GM18873 (cell line): Measurements from ENCODE around the gene DBNDD2.

Source experiments
- ATAC-seq: cut with Tn5 transposase; IDR thresholded peaks from one replicate; pipeline ENCODE4 v1.9.1; 2021; ENCODE audit warnings: mild to moderate bottlenecking, moderate library complexity, moderate number of reproducible peaks; ENCODE audit not compliant: unreplicated experiment, low FRiP score

Gene DBNDD2, protein sequence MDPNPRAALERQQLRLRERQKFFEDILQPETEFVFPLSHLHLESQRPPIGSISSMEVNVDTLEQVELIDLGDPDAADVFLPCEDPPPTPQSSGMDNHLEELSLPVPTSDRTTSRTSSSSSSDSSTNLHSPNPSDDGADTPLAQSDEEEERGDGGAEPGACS

GRCh38 chr20:45407783-45408645, at the start of gene DBNDD2:
Gene DBNDD2 (plus strand): TSS chr20:45408289. CDS start chr20:45408468, 179 bp downstream.
- ATAC-seq, result no peak

GRCh38 chr20:45359069-45359405, 49.1 kb upstream of the DBNDD2 start:
- ATAC-seq, result no peak

- no peak for ATAC-seq
Measured at GRCh38 chr20:45359406-45360148, 48.5 kb upstream of the DBNDD2 start.

GRCh38 chr20:45361793-45362192, 46.3 kb upstream of the DBNDD2 start:
- ATAC-seq, result no peak

- peak; percentile 70 for ATAC-seq
Measured at GRCh38 chr20:45362804-45363610, 45.1 kb upstream of the DBNDD2 start, which contains the start of gene SYS1. Gene SYS1 (plus strand): TSS chr20:45363156. CDS start chr20:45363532, 376 bp downstream.

DNA sequence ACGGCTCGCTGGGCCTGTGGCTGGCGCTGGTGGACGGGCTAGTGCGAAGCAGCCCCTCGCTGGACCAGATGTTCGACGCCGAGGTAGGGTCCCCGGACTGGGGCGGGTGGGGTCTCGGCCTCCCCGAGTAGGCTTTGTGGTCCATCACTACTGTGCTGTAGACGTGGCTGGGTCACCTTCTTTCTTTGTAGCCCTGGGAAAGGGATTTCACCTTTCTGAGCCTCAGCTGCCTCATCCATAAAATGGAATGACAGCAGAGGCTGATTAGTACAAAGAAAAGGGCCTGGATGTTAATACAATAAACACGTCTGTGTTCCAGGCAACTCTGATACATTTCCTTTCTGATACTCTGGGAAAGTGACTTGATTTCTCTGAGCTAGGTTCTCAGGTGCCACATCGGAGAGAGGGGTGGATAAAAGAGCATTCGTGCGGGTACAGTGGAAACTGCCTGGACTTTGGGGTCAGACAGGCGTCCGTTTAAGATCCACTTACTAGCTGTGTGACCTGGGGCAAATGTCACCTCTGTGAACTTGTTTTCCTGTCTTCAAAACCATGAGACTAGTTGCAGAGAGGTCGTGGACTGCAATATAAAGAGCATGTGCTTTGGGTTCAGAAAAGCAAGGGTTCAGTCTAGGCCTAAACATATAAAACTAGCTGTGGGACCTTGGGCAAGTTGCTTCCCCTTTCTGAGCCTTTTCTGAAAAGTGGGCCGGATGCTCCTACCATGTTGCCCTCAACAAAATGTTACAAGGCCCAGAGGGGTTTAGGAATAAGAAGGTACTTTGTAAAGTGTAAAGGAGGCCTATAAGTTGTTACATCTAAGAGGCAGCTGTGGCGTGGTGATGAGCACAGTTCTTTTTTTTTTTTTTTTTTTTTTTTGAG, 44.2 kb upstream of the DBNDD2 start:
- no peak for ATAC-seq

DNA sequence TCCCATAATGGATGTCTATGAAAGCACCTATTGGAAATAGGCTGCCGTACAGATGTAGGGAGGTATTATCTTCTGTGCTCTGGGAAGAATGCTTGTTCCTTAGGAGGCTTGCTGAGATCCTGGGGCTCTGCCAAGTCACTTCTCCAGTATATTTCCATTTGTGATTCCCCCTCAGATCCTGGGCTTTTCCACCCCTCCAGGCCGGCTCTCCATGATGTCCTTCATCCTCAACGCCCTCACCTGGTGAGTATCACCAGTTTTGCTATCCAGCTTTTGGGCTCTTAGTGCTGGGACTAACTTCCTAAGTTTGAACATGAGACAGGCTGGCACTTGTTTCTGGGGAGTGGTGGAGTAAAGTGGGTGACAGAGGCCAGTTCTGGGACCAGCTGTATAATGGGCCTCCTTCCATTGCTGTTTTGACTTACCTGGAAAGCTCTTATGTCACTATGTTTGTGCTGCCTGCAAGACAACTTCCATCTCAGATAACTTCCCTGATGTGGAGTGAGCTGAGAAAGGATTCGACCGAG, 42.6 kb upstream of the DBNDD2 start:
- no peak for ATAC-seq

DNA sequence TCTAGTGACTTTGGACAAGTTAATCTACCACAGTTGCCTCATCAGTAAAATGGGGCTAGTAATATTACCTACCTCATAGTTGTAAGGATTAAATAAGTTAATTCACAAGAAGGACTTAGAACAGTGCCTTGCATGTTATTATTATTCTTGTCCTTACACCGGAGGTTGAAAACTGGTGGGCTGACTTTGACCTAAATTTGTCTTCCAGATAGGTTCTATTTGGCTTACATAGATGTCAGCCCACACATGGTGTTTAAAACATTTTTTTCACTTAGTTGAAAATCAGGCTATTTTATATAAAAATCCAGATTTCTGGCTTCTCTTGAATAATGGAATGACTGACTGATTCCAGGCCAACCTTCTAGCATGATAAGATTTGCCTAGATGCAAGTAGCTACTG, 41.9 kb upstream of the DBNDD2 start:
- ATAC-seq, result no peak

- no peak for ATAC-seq
Measured at GRCh38 chr20:45366631-45367030, 41.5 kb upstream of the DBNDD2 start.

GRCh38 chr20:45367126-45367525, 41.0 kb upstream of the DBNDD2 start:
- ATAC-seq, result no peak

GRCh38 chr20:45368221-45368980, 39.7 kb upstream of the DBNDD2 start:
- ATAC-seq, result peak; percentile 83

- ATAC-seq, result no peak
Measured at GRCh38 chr20:45370571-45371160, 37.4 kb upstream of the DBNDD2 start.

DNA sequence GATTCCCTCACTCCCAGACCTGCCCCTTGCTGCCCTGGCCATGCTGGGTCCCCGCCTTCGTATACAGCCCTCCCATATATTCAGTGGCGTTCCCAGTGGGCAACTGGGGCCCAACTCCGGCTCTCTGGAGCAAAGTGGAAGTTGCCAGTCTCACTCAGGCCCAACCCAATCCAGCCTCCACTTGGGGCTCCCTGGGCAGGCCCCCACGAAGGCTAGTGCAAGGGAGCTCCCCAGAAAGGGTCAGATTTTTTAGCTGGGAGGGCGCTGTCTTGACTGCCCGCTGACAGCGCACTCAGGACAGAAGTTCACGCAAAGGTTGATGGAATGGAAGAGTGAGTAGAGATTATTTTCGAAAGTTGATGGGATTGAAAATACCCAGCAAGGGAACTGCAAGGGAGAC, 35.8 kb upstream of the DBNDD2 start:
- no peak for ATAC-seq

DNA sequence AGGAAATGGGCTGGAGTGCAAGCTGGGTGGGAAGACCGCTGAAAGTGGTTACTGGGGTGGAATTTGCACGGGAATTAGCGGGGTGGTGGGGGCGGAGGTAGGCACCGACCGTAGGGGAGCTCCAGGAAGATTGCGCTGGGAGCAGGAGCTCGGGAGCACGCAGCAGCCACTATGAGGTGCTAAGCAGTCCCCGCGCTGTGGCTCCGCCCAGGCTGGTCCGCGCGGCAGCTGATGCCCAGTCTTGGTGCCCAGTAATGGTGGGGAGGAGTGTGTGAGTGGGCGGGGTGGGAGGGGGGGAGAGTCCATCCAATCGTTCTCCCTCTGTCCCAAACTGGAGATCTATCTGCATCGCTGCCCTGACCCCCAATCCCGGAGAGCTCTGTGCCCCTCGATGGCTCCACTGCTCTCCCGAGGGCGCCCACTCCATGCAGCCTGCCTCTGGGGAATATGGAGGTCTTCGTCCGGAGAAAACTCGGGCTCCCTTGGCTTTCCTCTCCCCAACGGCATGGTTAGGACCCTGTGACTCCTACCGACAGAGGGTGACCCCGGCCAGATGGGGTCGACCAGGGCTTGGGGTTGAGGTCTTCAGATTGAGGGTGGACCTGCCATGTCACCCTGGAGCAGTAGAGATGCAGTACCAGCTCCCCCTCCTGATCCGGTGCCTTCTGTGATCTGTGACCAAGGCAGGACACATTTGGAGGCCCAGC, 35.3 kb upstream of the DBNDD2 start:
- ATAC-seq, result no peak

DNA sequence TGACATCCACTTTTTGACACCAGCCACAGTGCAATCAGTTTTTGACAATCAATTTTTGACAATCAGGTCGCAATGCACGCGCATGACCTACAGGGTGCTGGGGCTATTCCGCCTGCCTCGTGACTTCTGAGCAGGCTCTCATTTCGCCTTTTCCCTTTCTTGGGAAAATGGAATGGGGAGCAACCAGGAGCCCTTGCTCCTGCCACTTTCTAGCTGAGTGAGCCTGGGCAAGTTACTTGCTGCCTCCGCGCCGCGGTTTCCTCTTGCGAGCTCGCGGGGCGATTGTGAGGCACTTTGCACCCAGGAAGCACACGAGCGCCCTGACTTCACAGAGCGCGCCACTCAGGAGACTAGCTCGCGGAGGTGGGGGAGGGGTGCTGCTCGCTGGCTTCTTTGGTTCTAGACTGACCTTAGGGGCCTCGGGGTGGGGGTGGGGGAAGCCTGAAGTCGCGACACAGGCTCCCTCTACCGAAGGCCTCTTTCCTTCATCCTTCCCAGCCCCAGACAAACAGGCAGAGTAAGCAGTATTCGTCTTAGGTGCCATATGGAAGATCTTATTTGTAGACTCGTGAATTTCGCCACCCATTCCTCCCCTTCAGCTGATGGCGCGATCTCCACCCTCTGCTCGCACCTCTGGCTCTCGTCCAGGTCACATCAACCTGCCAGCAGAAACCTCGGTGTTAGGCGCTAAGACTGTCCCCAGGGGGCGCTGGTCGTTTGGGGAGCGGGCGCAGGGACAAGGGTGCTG, 34.6 kb upstream of the DBNDD2 start:
- peak; percentile 53 for ATAC-seq

DNA sequence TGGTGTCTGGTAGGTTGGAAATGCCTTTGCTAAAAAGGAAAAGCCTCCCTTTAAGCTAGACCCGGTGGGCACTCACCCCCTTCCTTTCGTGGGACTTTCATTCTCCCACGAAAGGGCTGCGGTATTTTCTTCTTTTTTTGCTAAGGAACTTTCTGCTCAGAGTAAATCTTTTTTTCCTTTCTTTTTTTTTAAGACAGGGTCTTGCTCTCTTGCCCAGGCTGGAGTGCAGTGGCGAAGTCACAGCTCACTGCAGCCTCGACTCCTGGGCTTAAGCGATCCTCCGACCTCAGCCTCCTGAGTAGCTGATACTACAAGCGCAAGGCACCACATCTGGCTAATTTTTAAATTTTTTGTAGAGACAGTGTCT, 34.0 kb upstream of the DBNDD2 start:
- ATAC-seq, result no peak

DNA sequence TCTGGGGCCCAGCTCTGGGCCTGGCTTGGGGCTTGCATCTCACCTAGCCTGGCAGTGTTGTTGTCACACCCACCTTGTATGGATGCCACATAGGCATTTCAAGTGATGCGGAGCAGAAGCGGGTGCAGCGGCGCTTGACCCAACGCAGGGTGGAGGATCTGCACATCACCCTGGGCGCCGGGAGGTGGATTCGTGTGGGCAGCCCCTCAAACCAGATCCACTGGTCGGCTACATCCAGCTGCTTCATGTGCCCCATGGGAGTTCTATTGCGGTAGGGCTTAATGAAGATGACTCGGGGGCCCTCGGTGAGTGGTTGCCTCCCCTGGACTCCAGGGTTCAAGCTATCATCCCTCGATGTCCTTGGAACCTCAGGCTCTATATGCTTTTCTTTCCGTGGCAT, 33.1 kb upstream of the DBNDD2 start:
- ATAC-seq, result no peak
